Measurements from ENCODE around the gene TUBB2A. TPM values are rescaled to one million over a fixed set of nuclear protein-coding genes. Genes with fewer than 3 reads are reported as not detected.

The TUBB2A gene
- total and polyA plus RNA-seq, 2 of the 4 experiments (the other 2 are of a cell fraction): 164 to 264 TPM

GRCh38 chr6:3152689-3153088 lies 4.7 kb downstream of the TUBB2A start:
- CTCF ChIA-PET: interaction anchor here (0.6 kb wide), 1 partner anchor 925 kb away, joined by 3 read pairs; no protein-coding TSS in a partner anchor
- dilution Hi-C loops (cut with HindIII; ENCODE audit: low sequenced_read_pairs, unreplicated experiment): no loop called here

More at GRCh38 chr6:3152689-3153088, 4.7 kb downstream of the TUBB2A start:
- no peak for TF ChIP-seq MXI1 (IDR thresholded peaks at IDR 0.05; ENCODE audit: borderline replicate concordance, low read depth, low read length)
- in situ Hi-C loops (cut with MboI; ENCODE audit: low sequenced_read_pairs): no loop called here
- H2BK5ac ChIP-seq (ENCODE audit: low read depth, low read length, poor library complexity, severe bottlenecking): no peak overlapping the region
- no peaks in the 10 kb centered on the region for H3K9me3 ChIP-seq (ENCODE audit: control insufficient read depth, insufficient read depth, low read length)
- H3K27ac ChIP-seq (ENCODE audit: insufficient read depth, low read length): no peak overlapping the region
- H3K18ac ChIP-seq (ENCODE audit: low read depth, low read length): no peak overlapping the region
- H3K23ac ChIP-seq (ENCODE audit: low read depth, low read length): no peak overlapping the region
- H3K56ac ChIP-seq (ENCODE audit: extremely low read depth, insufficient read depth, low read length): no peak overlapping the region
- H3K4me2 ChIP-seq (ENCODE audit: low read depth, low read length): no peak overlapping the region
- H2AK5ac ChIP-seq (ENCODE audit: low read depth, low read length): no peak overlapping the region
- no peak overlapping the region for H3K9ac ChIP-seq (ENCODE audit: low read depth, low read length)
- peaks cover 35% of the 10 kb centered on the region for H3K36me3 ChIP-seq (ENCODE audit: control insufficient read depth, insufficient read depth, low read length)
- H3K4me1 ChIP-seq (ENCODE audit: control insufficient read depth, insufficient read depth, low read length): peaks cover 2% of the 10 kb centered on the region; the same call in 1 of the 2 replicates
- peaks cover 10 to 22% of the 10 kb centered on the region in 2 experiments; a peak in 3 of 4 replicates for H3K79me1 ChIP-seq (ENCODE audit: low read depth in 1 of 2, low read length in 2 of 2)
- intact Hi-C loops (cut with micrococcal nuclease): no loop called here
- no peak overlapping the region for H2AFZ ChIP-seq (replicated peaks; ENCODE audit: low read length, poor library complexity)
- DNase-seq: no peak
- no peak overlapping the region for H2AK9ac ChIP-seq (replicated peaks; ENCODE audit: low read depth, low read length, poor library complexity)
- no peak overlapping the region for H4K5ac ChIP-seq (ENCODE audit: low read depth, low read length)
- H3K27me3 ChIP-seq (ENCODE audit: control insufficient read depth, insufficient read depth, low read length): no peaks in the 10 kb centered on the region
- no peak overlapping the region for H3K14ac ChIP-seq (replicated peaks; ENCODE audit: low read depth, low read length)
- H3K9me1 ChIP-seq (ENCODE audit: insufficient read depth, low read length): peaks cover 8% of the 10 kb centered on the region; the same call in 1 of the 2 replicates
- BruUV-seq (replicated peaks): no TSS peak
- no peak overlapping the region for H2BK120ac ChIP-seq (ENCODE audit: low read depth, low read length)
- no peak overlapping the region for H3K4me3 ChIP-seq (ENCODE audit: insufficient read depth, low read depth, low read length)
- no peak for ATAC-seq (ENCODE audit: low read depth)
- H4K91ac ChIP-seq (ENCODE audit: insufficient read depth, low read depth, low read length): no peak overlapping the region
- no peak overlapping the region for H4K8ac ChIP-seq (ENCODE audit: low read depth in 2 of 2, low read length in 2 of 2)
- POLR2A ChIA-PET (ENCODE audit: unreplicated experiment): no interaction called here
- WGBS, 2 experiments (ENCODE audit: extremely low coverage in 2 of 2, insufficient read length in 1 of 2): 100% methylated on average over 2 of the region's 3 CpGs; no CpG with 5 or more reads in 1 of the 2 experiments
- H2BK20ac ChIP-seq (ENCODE audit: low read depth, low read length): no peak overlapping the region
- H3K4ac ChIP-seq (ENCODE audit: low read depth, low read length): no peak overlapping the region
- H4K20me1 ChIP-seq (ENCODE audit: insufficient read depth, low read length): peaks cover 9% of the 10 kb centered on the region; the same call in 1 of the 2 replicates
- no peak overlapping the region for H2BK15ac ChIP-seq (ENCODE audit: low read depth, low read length)

Data from IMR-90 (cell line).